GM19397 (cell line): ENCODE measurements around the gene TRNAU1AP.
A peak's percentile ranks its signal among the peaks of the same experiment; 100 is the strongest.
"Not testable (repeated sequence)": the region's sequence is repeated elsewhere in the genome, so short reads cannot be mapped to it uniquely, and the experiment has no call there.

ENCODE experiments used
- ATAC-seq: cut with Tn5 transposase; IDR thresholded peaks from one replicate; pipeline ENCODE4 v1.9.1; 2021; ENCODE audit warnings: mild to moderate bottlenecking, moderate library complexity; ENCODE audit not compliant: unreplicated experiment

Gene TRNAU1AP

GRCh38 chr1:28577052-28577678, 24.3 kb downstream of the TRNAU1AP start:
- ATAC-seq = no peak

- no peak for ATAC-seq
Observed at GRCh38 chr1:28577738-28578536, 25.1 kb downstream of the TRNAU1AP start.

GRCh38 chr1:28578696-28579218, 25.9 kb downstream of the TRNAU1AP start:
- no peak for ATAC-seq

- ATAC-seq = no peak
Observed at GRCh38 chr1:28579401-28579800, 26.5 kb downstream of the TRNAU1AP start.

- peak; percentile 22 for ATAC-seq
Observed at GRCh38 chr1:28580722-28581530, 28.0 kb downstream of the TRNAU1AP start.

- peak; percentile 84 for ATAC-seq
Observed at GRCh38 chr1:28581531-28582247, 28.8 kb downstream of the TRNAU1AP start.

- no peak for ATAC-seq
Observed at GRCh38 chr1:28582248-28582615, 29.3 kb downstream of the TRNAU1AP start.

GRCh38 chr1:28586585-28587391, 33.9 kb downstream of the TRNAU1AP start:
- ATAC-seq = not testable (repeated sequence)

GRCh38 chr1:28591708-28592320, 38.9 kb downstream of the TRNAU1AP start, which contains the start of gene RAB42:
Gene RAB42 (plus strand): TSS chr1:28592265. CDS start chr1:28592512, 247 bp downstream.
- peak; percentile 36 for ATAC-seq

GRCh38 chr1:28592321-28593071, 39.6 kb downstream of the TRNAU1AP start:
- peak; percentile 67 for ATAC-seq

- not testable (repeated sequence) for ATAC-seq
Observed at GRCh38 chr1:28593988-28594356, 41.1 kb downstream of the TRNAU1AP start.

GRCh38 chr1:28594686-28595411, 42.0 kb downstream of the TRNAU1AP start:
- not testable (repeated sequence) for ATAC-seq

- ATAC-seq = no peak
Observed at GRCh38 chr1:28595412-28596191, 42.7 kb downstream of the TRNAU1AP start.

- not testable (repeated sequence) for ATAC-seq
Observed at GRCh38 chr1:28596276-28596675, 43.4 kb downstream of the TRNAU1AP start.

GRCh38 chr1:28601696-28602095, 48.8 kb downstream of the TRNAU1AP start:
- no peak for ATAC-seq

GRCh38 chr1:28602536-28603439, 49.9 kb downstream of the TRNAU1AP start:
- no peak for ATAC-seq
